Right lung (tissue), 5 donors: ENCODE measurements around the gene PLEKHN1. TPM values are rescaled to one million over a fixed set of nuclear protein-coding genes. Genes with fewer than 3 reads are reported as not detected.

Source experiments
- DNase-seq, 2 donors: peaks; one replicate each; pipeline ENCODE4 v3.0.0-alpha.2; 2013
- polyA plus RNA-seq, 5 donors: library from polyadenylated mRNA; unstranded; fragments of 120-200 nt; gene quantifications; one replicate each; pipeline versions ENCODE4 v1.2.1 to v1.2.3, GENCODE V29; 2013; ENCODE audit warnings: inconsistent platforms in 1 of 5, low replicate concordance in 1 of 5; ENCODE audit not compliant: insufficient read length in 5 of 5, insufficient read depth in 1 of 5

The PLEKHN1 gene
- polyA plus RNA-seq, 5 donors, result 0.24 to 1.1 (median 0.45) TPM

- no peak for DNase-seq
These were observed 57.4 kb downstream of the PLEKHN1 start for GRCh38 chr1:1023700-1024099.

GRCh38 chr1:1024149-1024770, 58.0 kb downstream of the PLEKHN1 start:
- DNase-seq, result no peak

- DNase-seq, result peak; percentile 58 to 64
These were observed 58.8 kb downstream of the PLEKHN1 start for GRCh38 chr1:1024771-1025699.

Other genes starting within 250 kb of the PLEKHN1 start
- gene SAMD11, start 42.6 kb upstream of the PLEKHN1 start, polyA plus RNA-seq, result 10 to 100 TPM; 23.2 to 66.4 (median 32.9) TPM
- 10 to 100 TPM; 42.3 to 62.0 (median 55.2) TPM for gene NOC2L, start 7.2 kb upstream of the PLEKHN1 start, polyA plus RNA-seq
- gene KLHL17, start 5.9 kb upstream of the PLEKHN1 start, polyA plus RNA-seq, result 10 to 100 TPM in 3 of 5 donors, 1 to 10 TPM in 2; 7.0 to 16.2 (median 12.0) TPM
- under 1 TPM; 0.14 to 0.55 (median 0.19) TPM for gene PERM1, start 15.6 kb downstream of the PLEKHN1 start, polyA plus RNA-seq
- 10 to 100 TPM in 2 of 5 donors, 1 to 10 TPM in 3; 4.9 to 17.7 (median 5.7) TPM for gene HES4, start 33.6 kb downstream of the PLEKHN1 start, polyA plus RNA-seq
- gene ISG15, start 47.0 kb downstream of the PLEKHN1 start, polyA plus RNA-seq, result 10 to 100 TPM in 3 of 5 donors, 1 to 10 TPM in 2; 7.8 to 20.2 (median 11.1) TPM
- 100 to 1,000 TPM in 4 of 5 donors, 10 to 100 TPM in 1; 95.1 to 196 (median 121) TPM for gene AGRN, start 53.6 kb downstream of the PLEKHN1 start, polyA plus RNA-seq
- under 1 TPM; 0.06 to 0.22 (median 0.13) TPM for gene RNF223, start 107.8 kb downstream of the PLEKHN1 start, polyA plus RNA-seq
- gene C1orf159, start 149.6 kb downstream of the PLEKHN1 start, polyA plus RNA-seq, result 10 to 100 TPM in 2 of 5 donors, 1 to 10 TPM in 3; 6.8 to 17.5 (median 10.0) TPM
- 1 to 10 TPM in 4 of 5 donors, under 1 TPM in 1; 0.47 to 2.9 (median 1.7) TPM for gene TTLL10, start 207.4 kb downstream of the PLEKHN1 start, polyA plus RNA-seq
- gene TNFRSF18, start 240.1 kb downstream of the PLEKHN1 start, polyA plus RNA-seq, result 1 to 10 TPM in 1 of 5 donors, under 1 TPM in 4; 0.28 to 1.4 (median 0.93) TPM
- gene TNFRSF4, start 247.7 kb downstream of the PLEKHN1 start, polyA plus RNA-seq, result 1 to 10 TPM; 2.0 to 5.8 (median 4.1) TPM